ENCODE measurements around the gene GRAMD2A.
A peak's percentile ranks its signal among the peaks of the same experiment; 100 is the strongest.

The GRAMD2A gene

GRCh38 chr15:72199721-72200212, 2.2 kb upstream of the GRAMD2A start (continued):
- TF ChIP-seq ZNF692 (tag by site-specific recombination; IDR thresholded peaks at IDR 0.05) (peak; percentile 52), ZBTB17 (tag by site-specific recombination; IDR thresholded peaks at IDR 0.05) (peak; percentile 46), SP7 (tag by site-specific recombination; IDR thresholded peaks at IDR 0.05) (peak; percentile 66), ZNF239 (tag by site-specific recombination; IDR thresholded peaks at IDR 0.05) (peak; percentile 94), ZNF501 (tag by site-specific recombination; IDR thresholded peaks at IDR 0.05) (peak; percentile 75), PATZ1 (tag by site-specific recombination; IDR thresholded peaks at IDR 0.05) (peak; percentile 34; the same call in 1 of the 2 replicates), ZNF280C (tag by site-specific recombination; IDR thresholded peaks at IDR 0.05) (no peak), INSM2 (tag by site-specific recombination; IDR thresholded peaks at IDR 0.05) (no peak), ZBTB7A (tag by site-specific recombination; IDR thresholded peaks at IDR 0.05; ENCODE audit: low read depth) (no peak; the same call in 1 of the 2 replicates), ZSCAN23 (tag by site-specific recombination; IDR thresholded peaks at IDR 0.05) (no peak), SETDB1 (IDR thresholded peaks at IDR 0.05; ENCODE audit: insufficient read length, low read length) (no peak), ZNF776 (tag by site-specific recombination; IDR thresholded peaks at IDR 0.05; ENCODE audit: borderline replicate concordance) (no peak), ZNF221 (tag by site-specific recombination; IDR thresholded peaks at IDR 0.05; ENCODE audit: borderline replicate concordance) (0 out of 2 replicates have a peak, but pooled peaks have one; percentile 58), ZNF837 (tag by site-specific recombination; IDR thresholded peaks at IDR 0.05) (no peak), ZNF10 (tag by site-specific recombination; IDR thresholded peaks at IDR 0.05) (peak; percentile 53; the same call in 1 of the 2 replicates), ZNF792 (tag by site-specific recombination; IDR thresholded peaks at IDR 0.05) (no peak), ZNF629 (tag by site-specific recombination; IDR thresholded peaks at IDR 0.05) (peak; percentile 31), ZNF596 (tag by site-specific recombination; IDR thresholded peaks at IDR 0.05) (no peak), ZNF155 (tag by site-specific recombination; IDR thresholded peaks at IDR 0.05) (no peak), ZBTB26 (tag by site-specific recombination; optimal IDR thresholded peaks at IDR 0.05) (no peak), ZXDB (tag by site-specific recombination; IDR thresholded peaks at IDR 0.05) (peak; percentile 40; the same call in 1 of the 2 replicates)

Measured in HEK293 (cell line).